Heart left ventricle (tissue), 16 donors: ENCODE measurements around the gene SERPINA5. TPM values are rescaled to one million over a fixed set of nuclear protein-coding genes. Genes with fewer than 3 reads are reported as not detected.
A peak's percentile ranks its signal among the peaks of the same experiment; 100 is the strongest.

Experiments used
- ATAC-seq, 4 donors: fragments of 200-7000 bp; cut with Tn5 transposase; one replicate each; pipeline ENCODE4 v1.9.1; 2020 to 2022; ENCODE audit warnings: moderate library complexity in 4 of 4, mild to moderate bottlenecking in 3 of 4, moderate number of reproducible peaks in 1 of 4
- DNase-seq, 5 donors: peaks; one replicate each; pipeline ENCODE4 v3.0.0-alpha.2; 2020
- H3K27ac ChIP-seq, 12 donors: fragments of 200-600 bp; sonication (generic) in 4 of 12; one replicate each; pipeline versions ENCODE4 v1.5.0 to v1.8.0; 2016 to 2022; ENCODE audit warnings: mild to moderate bottlenecking in 2 of 12
- H3K27me3 ChIP-seq, 9 donors: fragments of 200-600 bp; sonication (generic) in 2 of 9; one replicate each; pipeline versions ENCODE4 v1.5.1 to v1.8.0; 2016 to 2022; ENCODE audit warnings: mild to moderate bottlenecking in 3 of 9
- H3K36me3 ChIP-seq, 9 donors: fragments of 200-600 bp; sonication (generic) in 2 of 9; one replicate each; pipeline versions ENCODE4 v1.5.0 to v1.8.0; 2018 to 2022; ENCODE audit warnings: mild to moderate bottlenecking in 2 of 9
- H3K4me1 ChIP-seq, 12 donors: fragments of 200-600 bp; sonication (generic) in 4 of 12; one replicate each; pipeline versions ENCODE4 v1.5.0 to v1.8.0; 2016 to 2022; ENCODE audit warnings: mild to moderate bottlenecking in 3 of 12
- H3K4me3 ChIP-seq, 12 donors: fragments of 200-600 bp; sonication (generic) in 4 of 12; one replicate each; pipeline versions ENCODE4 v1.5.0 to v1.8.0; 2017 to 2022; ENCODE audit warnings: mild to moderate bottlenecking in 9 of 12, moderate library complexity in 4 of 12
- H3K9me3 ChIP-seq, 12 donors: fragments of 200-600 bp; sonication (generic) in 4 of 12; one replicate each; pipeline versions ENCODE4 v1.5.0 to v1.8.0; 2016 to 2022; ENCODE audit warnings: mild to moderate bottlenecking in 1 of 12
- CTCF ChIP-seq, 12 donors: fragments of 200-600 bp; sonication (generic) in 4 of 12; IDR thresholded peaks; one replicate each; pipeline versions ENCODE4 v1.5.0 to v1.8.0; 2018 to 2022; ENCODE audit warnings: antibody characterized with exemption in 12 of 12, mild to moderate bottlenecking in 5 of 12
- POLR2A ChIP-seq, 2 donors: fragments of 450-650 bp; IDR thresholded peaks; one replicate each; pipeline ENCODE4 v1.6.1; 2017; ENCODE audit warnings: antibody characterized with exemption in 2 of 2, mild to moderate bottlenecking in 2 of 2, moderate library complexity in 2 of 2
- WGBS, 4 donors: extraction: QIAGEN DNeasy Blood & Tissue Kit in 2 of 4; methylation state at CpG; one replicate each; pipeline versions ENCODE4 v1.1.5 to v1.1.7; 2013 to 2018; 5-methylcytosine and 5-hydroxymethylcytosine counted together
- intact Hi-C, 10 donors: fragments of 100-400 bp; cut with DNase I; formaldehyde crosslinking; loops; one replicate each; pipeline versions ENCODE4 v1.11.1 to v1.14.2; 2022
- polyA plus RNA-seq, 2 donors: library from polyadenylated mRNA; stranded (reverse); fragments of 200-250 nt; gene quantifications; one replicate each; pipeline ENCODE4 v1.2.3, GENCODE V29; 2013
- total RNA-seq, 9 donors: library from RNA; depleted of rRNA in 2 of 9; stranded (reverse); fragments of >200 nt in 2 of 9; fragmentation: NEBNext Ultra II Directional in 3 of 9; extraction: Animal tissue kit (Norgen Biotek cat#: 25700) in 3 of 9; gene quantifications; one replicate each; pipeline versions ENCODE4 v1.1.0 to v1.2.4, GENCODE V29; 2016 to 2023
- donor health status: ischemic (EF 13 %, LVEDD 7.1; RV severe dilation, severe dysfunction).
- donor health status: healthy with polysubstance abuse.
- donor health status: DM: no; HTN: yes; CAD: no.
- donor health status: DM: no; HTN: no; CAD: no.
- donor health status: ischemic (EF 25% LVEDD 6.9; RV normal size, moderate dysfunction).
- donor health status: ischemic (EF 25% LVEDD 5.7; RV mildly dilated, moderate dysfunction).
- donor health status: healthy.
- donor health status: DM: yes; HTN: yes; CAD: no.
- donor health status: ischemic (EF 35%, LVEDD 5.7; RV mildly dilated, moderate dysfunction).
- donor health status: nonischemic (EF 11% LVEDD 7.7; RV severe dilation, severe dysfunction).
- donor health status: DM: yes; HTN: yes; CAD: no.
- donor health status: PGD.
- donor health status: ischemic (EF 29% LVEDD 5.4; RV normal size, mild dysfunction).
- donor health status: nonischemic (EF 23%, LVEDD 6.1; RV moderate dilation, normal function).

SERPINA5 gene
- total and polyA plus RNA-seq, 11 donors = 0.54 to 4.5 (median 1.1) TPM

DNA sequence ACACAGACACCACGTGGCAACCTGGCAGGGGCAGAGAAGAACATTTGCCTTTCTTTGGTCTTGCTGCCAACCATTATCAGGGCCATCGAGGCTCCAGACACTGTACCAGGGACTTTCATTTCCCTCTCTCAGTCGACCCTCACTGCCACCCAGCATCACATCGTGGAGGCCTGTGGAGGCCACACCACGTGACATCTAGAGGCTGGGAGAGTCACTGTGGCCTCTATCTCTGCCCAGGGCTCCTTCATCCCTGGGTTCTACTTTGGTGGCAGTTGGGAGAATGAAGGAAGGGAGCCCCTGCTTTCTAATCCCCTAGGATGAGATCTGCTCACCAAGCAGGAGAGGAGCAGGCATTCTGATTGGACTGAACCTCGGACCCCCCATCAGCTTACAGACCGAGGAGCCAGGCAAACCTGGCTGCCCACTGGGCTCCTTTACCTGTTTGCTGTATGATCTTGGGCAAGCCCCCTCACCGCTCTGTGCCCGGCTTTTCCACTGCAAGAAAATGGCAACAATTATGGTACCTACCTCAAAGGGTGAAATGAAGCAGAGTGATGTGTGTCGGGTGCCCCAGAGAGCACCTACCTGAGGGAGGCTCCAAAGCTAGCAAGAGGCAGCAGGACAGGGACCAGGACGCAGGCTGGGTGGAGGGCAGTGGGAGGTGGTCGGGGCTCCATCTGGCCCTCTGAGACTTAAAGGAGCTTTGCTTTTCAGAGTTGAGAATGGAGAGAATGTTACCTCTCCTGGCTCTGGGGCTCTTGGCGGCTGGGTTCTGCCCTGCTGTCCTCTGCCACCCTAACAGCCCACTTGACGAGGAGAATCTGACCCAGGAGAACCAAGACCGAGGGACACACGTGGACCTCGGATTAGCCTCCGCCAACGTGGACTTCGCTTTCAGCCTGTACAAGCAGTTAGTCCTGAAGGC lies 32.8 kb downstream of the SERPINA5 start:
- Histone ChIP-seq H3K27me3 (no peaks in the 10 kb centered on the region), H3K36me3 (no peaks in the 10 kb centered on the region), H3K27ac (peak overlapping the region in 1 of 12 donors; percentile 62), H3K4me3 (peak overlapping the region in 1 of 12 donors; percentile 14), H3K9me3 (peaks cover 0 to 22% (median 18%) of the 10 kb centered on the region in 12 donors), H3K4me1 (peaks cover 0 to 10% (median 0%) of the 10 kb centered on the region in 12 donors)
- DNase-seq = no peak
- ATAC-seq = no peak
- TF ChIP-seq POLR2A (IDR thresholded peaks at IDR 0.05) = no peak
- TF ChIP-seq CTCF (IDR thresholded peaks at IDR 0.05) = no peak
- 63 to 80% (median 78%) methylated on average over 12 to 20 of the region's 20 CpGs for WGBS, 4 donors
- intact Hi-C loops = no loop called here

- intact Hi-C loops = no loop called here
- H3K27me3 ChIP-seq = no peaks in the 10 kb centered on the region
- ATAC-seq (no peak), DNase-seq (no peak)
- H3K36me3 ChIP-seq = no peaks in the 10 kb centered on the region
- no peak overlapping the region for H3K27ac ChIP-seq
- no peak for TF ChIP-seq CTCF (IDR thresholded peaks at IDR 0.05)
- TF ChIP-seq POLR2A (IDR thresholded peaks at IDR 0.05) = no peak
- H3K9me3 ChIP-seq = peaks cover 0 to 30% (median 20%) of the 10 kb centered on the region in 12 donors
- H3K4me3 ChIP-seq = peak overlapping the region in 1 of 12 donors; percentile 1
- 90 to 95% (median 93%) methylated on average over 6 to 7 of the region's 7 CpGs for WGBS, 4 donors
- peaks cover 0 to 10% (median 0%) of the 10 kb centered on the region in 12 donors for H3K4me1 ChIP-seq
These were observed 33.6 kb downstream of the SERPINA5 start for GRCh38 chr14:94614802-94615201.

GRCh38 chr14:94615254-94615653 lies 34.0 kb downstream of the SERPINA5 start:
- intact Hi-C loops = no loop called here
- H3K9me3 ChIP-seq = peaks cover 0 to 30% (median 20%) of the 10 kb centered on the region in 12 donors
- 59 to 96% (median 92%) methylated on average over 3 of the region's 3 CpGs for WGBS, 4 donors
- H3K27me3 ChIP-seq = no peaks in the 10 kb centered on the region
- no peak overlapping the region for H3K27ac ChIP-seq
- ATAC-seq (no peak), DNase-seq (no peak)
- no peaks in the 10 kb centered on the region for H3K36me3 ChIP-seq
- TF ChIP-seq CTCF (IDR thresholded peaks at IDR 0.05) (no peak), POLR2A (IDR thresholded peaks at IDR 0.05) (no peak)
- H3K4me3 ChIP-seq = peak overlapping the region in 1 of 12 donors; percentile 1
- peaks cover 0 to 10% (median 0%) of the 10 kb centered on the region in 12 donors for H3K4me1 ChIP-seq

GRCh38 chr14:94615823-94616570 lies 34.8 kb downstream of the SERPINA5 start:
- ATAC-seq = no peak
- Histone ChIP-seq H3K9me3 (peaks cover 0 to 30% (median 20%) of the 10 kb centered on the region in 12 donors), H3K27ac (no peak overlapping the region), H3K36me3 (no peaks in the 10 kb centered on the region), H3K27me3 (no peaks in the 10 kb centered on the region), H3K4me3 (no peak overlapping the region), H3K4me1 (peaks cover 0 to 10% (median 0%) of the 10 kb centered on the region in 12 donors)
- no peak for TF ChIP-seq CTCF (IDR thresholded peaks at IDR 0.05)
- no peak for TF ChIP-seq POLR2A (IDR thresholded peaks at IDR 0.05)
- WGBS, 4 donors = 78 to 96% (median 81%) methylated on average over 8 of the region's 8 CpGs
- intact Hi-C loops = no loop called here
- no peak for DNase-seq
